Ishikawa (cell line): ENCODE measurements around the gene FPGS.

Source experiments
- CEBPB ChIP-seq: IDR thresholded peaks from 2 replicates; pipeline ENCODE4 v1.6.1; 2012
- CREB1 ChIP-seq: IDR thresholded peaks from 2 replicates; pipeline ENCODE4 v1.6.1; 2012; ENCODE audit warnings: low read depth
- EGR1 ChIP-seq: IDR thresholded peaks from 2 replicates; pipeline ENCODE4 v1.6.1; 2012
- EP300 ChIP-seq: IDR thresholded peaks from 2 replicates; pipeline ENCODE4 v1.6.1; 2012; ENCODE audit warnings: borderline replicate concordance
- FOXM1 ChIP-seq: IDR thresholded peaks from 2 replicates; pipeline ENCODE4 v1.6.1; 2012; ENCODE audit warnings: low read depth, borderline replicate concordance
- MAX ChIP-seq: IDR thresholded peaks from 2 replicates; pipeline ENCODE4 v1.6.1; 2012
- NFIC ChIP-seq: IDR thresholded peaks from 2 replicates; pipeline ENCODE4 v1.6.1; 2012
- RAD21 ChIP-seq: IDR thresholded peaks from 2 replicates; pipeline ENCODE4 v1.6.1; 2012; ENCODE audit warnings: low read depth
- TAF1 ChIP-seq: IDR thresholded peaks from 2 replicates; pipeline ENCODE4 v1.6.1; 2012; ENCODE audit warnings: low read depth, mild to moderate bottlenecking
- TCF12 ChIP-seq: IDR thresholded peaks from 2 replicates; pipeline ENCODE4 v1.6.1; 2012; ENCODE audit warnings: low read depth
- TEAD4 ChIP-seq: IDR thresholded peaks from 2 replicates; pipeline ENCODE4 v1.6.1; 2012
- YY1 ChIP-seq: IDR thresholded peaks from 2 replicates; pipeline ENCODE4 v1.6.1; 2012; ENCODE audit warnings: low read depth
- ZBTB7A ChIP-seq: IDR thresholded peaks from 2 replicates; pipeline ENCODE4 v1.6.1; 2012; ENCODE audit warnings: low read depth
- TF ChIP-seq, protein P1 (sequence below): IDR thresholded peaks from 2 replicates; pipeline ENCODE4 v1.6.1; 2012
- TF ChIP-seq, protein P2 (sequence below): IDR thresholded peaks from 2 replicates; pipeline ENCODE4 v1.6.1; 2012; ENCODE audit warnings: low read depth, mild to moderate bottlenecking

FPGS gene

GRCh38 chr9:127841087-127841835, 38.6 kb downstream of the FPGS start:
- no peak for TF ChIP-seq EP300
- no peak for TF ChIP-seq CEBPB
- no peak for TF ChIP-seq YY1
- no peak for TF ChIP-seq TCF12
- TF ChIP-seq, protein P1, sequence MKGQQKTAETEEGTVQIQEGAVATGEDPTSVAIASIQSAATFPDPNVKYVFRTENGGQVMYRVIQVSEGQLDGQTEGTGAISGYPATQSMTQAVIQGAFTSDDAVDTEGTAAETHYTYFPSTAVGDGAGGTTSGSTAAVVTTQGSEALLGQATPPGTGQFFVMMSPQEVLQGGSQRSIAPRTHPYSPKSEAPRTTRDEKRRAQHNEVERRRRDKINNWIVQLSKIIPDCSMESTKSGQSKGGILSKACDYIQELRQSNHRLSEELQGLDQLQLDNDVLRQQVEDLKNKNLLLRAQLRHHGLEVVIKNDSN, result no peak
- TF ChIP-seq TAF1, result no peak
- TF ChIP-seq MAX, result no peak
- TF ChIP-seq, protein P2, sequence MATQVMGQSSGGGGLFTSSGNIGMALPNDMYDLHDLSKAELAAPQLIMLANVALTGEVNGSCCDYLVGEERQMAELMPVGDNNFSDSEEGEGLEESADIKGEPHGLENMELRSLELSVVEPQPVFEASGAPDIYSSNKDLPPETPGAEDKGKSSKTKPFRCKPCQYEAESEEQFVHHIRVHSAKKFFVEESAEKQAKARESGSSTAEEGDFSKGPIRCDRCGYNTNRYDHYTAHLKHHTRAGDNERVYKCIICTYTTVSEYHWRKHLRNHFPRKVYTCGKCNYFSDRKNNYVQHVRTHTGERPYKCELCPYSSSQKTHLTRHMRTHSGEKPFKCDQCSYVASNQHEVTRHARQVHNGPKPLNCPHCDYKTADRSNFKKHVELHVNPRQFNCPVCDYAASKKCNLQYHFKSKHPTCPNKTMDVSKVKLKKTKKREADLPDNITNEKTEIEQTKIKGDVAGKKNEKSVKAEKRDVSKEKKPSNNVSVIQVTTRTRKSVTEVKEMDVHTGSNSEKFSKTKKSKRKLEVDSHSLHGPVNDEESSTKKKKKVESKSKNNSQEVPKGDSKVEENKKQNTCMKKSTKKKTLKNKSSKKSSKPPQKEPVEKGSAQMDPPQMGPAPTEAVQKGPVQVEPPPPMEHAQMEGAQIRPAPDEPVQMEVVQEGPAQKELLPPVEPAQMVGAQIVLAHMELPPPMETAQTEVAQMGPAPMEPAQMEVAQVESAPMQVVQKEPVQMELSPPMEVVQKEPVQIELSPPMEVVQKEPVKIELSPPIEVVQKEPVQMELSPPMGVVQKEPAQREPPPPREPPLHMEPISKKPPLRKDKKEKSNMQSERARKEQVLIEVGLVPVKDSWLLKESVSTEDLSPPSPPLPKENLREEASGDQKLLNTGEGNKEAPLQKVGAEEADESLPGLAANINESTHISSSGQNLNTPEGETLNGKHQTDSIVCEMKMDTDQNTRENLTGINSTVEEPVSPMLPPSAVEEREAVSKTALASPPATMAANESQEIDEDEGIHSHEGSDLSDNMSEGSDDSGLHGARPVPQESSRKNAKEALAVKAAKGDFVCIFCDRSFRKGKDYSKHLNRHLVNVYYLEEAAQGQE, result no peak
- TF ChIP-seq ZBTB7A, result no peak
- TF ChIP-seq FOXM1, result no peak
- no peak for TF ChIP-seq TEAD4
- TF ChIP-seq CREB1, result no peak
- no peak for TF ChIP-seq EGR1
- TF ChIP-seq NFIC, result no peak
- no peak for TF ChIP-seq RAD21

DNA sequence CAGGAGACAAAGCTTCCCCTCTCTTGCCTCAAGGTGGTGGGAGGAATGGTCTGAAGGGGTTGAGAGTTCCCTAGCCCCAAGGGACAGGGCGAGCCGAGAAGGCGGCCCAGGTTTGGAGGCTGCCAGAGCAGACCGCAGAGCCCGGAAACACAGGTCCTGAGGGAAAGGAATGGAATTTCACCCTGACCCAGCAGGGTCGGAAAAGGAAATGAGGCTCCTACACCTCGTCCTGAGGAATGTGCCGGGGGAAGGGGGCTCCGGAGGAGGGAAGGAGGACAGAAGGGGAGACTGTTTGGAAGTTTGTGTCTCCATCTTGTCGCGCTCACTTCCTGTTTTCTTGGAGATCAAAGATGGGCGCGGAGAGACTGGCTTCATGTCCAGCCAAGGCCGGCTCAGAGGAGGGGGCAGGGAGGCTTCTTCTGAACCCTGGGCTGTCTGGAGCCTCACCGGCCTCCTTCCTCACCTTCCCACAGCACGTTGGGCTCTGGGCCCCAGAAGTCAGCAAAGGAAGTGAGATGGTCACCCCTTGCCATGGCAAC, 42.2 kb downstream of the FPGS start:
- TF ChIP-seq RAD21 (no peak), NFIC (no peak), CEBPB (no peak), YY1 (no peak), TAF1 (no peak), EP300 (no peak), TEAD4 (no peak), EGR1 (no peak), ZBTB7A (no peak), TCF12 (no peak), CREB1 (no peak), MAX (no peak), FOXM1 (no peak)
- TF ChIP-seq, protein P1, result no peak
- TF ChIP-seq, protein P2, result no peak

- TF ChIP-seq CREB1 (no peak), ZBTB7A (no peak), MAX (no peak), EGR1 (no peak)
Measured at GRCh38 chr9:127846443-127847177, 43.9 kb downstream of the FPGS start.

GRCh38 chr9:127847178-127847510, 44.5 kb downstream of the FPGS start:
- no peak for TF ChIP-seq ZBTB7A
- no peak for TF ChIP-seq CREB1

DNA sequence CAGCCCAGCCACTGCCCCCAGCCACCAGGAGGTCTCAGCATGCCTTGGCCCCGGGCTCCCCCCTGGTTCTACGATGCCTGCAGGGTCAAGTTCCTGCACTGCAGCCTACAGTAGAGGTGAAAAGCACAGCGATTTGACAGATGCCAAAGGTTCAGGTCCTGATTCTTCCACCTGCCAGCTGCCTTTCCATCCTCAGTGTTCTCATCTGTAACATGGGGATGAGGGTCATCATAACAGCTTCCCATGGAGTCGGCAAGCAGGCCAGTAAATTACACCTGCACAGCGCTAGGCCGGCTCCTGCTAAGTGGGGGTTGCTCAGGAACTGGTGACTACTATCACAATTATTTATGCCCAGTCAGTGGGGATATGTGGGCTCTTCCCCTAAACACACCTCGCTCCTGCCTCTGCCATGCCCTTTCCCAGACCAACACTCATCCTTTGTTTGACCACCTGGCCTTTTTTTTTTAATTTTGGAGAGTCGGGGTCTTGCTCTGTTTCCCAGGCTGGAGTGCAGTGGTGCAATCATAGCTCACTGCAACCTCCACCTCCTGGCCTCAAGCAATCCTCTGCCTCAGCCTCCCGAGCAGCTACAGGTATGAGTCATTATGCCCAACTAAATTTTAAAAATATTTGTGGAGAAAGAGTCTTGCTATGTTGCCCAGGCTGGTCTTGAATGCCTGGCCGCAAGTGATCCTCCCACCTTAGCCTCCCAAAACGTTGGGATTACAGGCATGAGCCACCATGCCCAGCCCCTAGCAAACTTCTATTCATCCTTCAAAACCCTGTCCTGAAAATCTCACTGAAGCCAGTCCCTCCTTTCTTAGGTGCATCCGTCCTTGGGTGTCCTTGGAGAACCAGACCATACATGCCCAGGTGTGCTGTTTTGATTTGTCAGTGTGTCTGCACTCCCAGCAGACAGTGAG, 45.4 kb downstream of the FPGS start:
- TF ChIP-seq, protein P1, result no peak
- TF ChIP-seq FOXM1, result no peak
- TF ChIP-seq ZBTB7A, result no peak
- no peak for TF ChIP-seq MAX
- no peak for TF ChIP-seq CREB1
- no peak for TF ChIP-seq CEBPB
